Colonic mucosa (tissue), 4 donors: Measurements from ENCODE around the gene CUTA. TPM values are rescaled to one million over a fixed set of nuclear protein-coding genes. Genes with fewer than 3 reads are reported as not detected.

ENCODE experiments used
- DNase-seq: peaks from one replicate; pipeline ENCODE4 v3.0.0-alpha.2; 2020
- H3K27ac ChIP-seq: fragments of 200-600 bp; one replicate; pipeline ENCODE4 v1.8.0; 2021
- H3K27me3 ChIP-seq: fragments of 200-600 bp; one replicate; pipeline ENCODE4 v1.8.0; 2021
- H3K36me3 ChIP-seq: fragments of 200-600 bp; one replicate; pipeline ENCODE4 v1.8.0; 2021
- H3K4me1 ChIP-seq: fragments of 200-600 bp; one replicate; pipeline ENCODE4 v1.8.0; 2021; ENCODE audit warnings: mild to moderate bottlenecking
- H3K4me3 ChIP-seq: fragments of 200-600 bp; one replicate; pipeline ENCODE4 v1.8.0; 2021
- H3K9ac ChIP-seq, 2 donors: one replicate each; pipeline ENCODE4 v1.7.0; 2013; ENCODE audit warnings: control low read depth in 2 of 2, low read depth in 2 of 2, low read length in 2 of 2
- H3K9me3 ChIP-seq: fragments of 200-600 bp; one replicate; pipeline ENCODE4 v1.8.0; 2021
- CTCF ChIP-seq: fragments of 200-600 bp; IDR thresholded peaks from one replicate; pipeline ENCODE4 v1.8.0; 2022; ENCODE audit warnings: antibody characterized with exemption, mild to moderate bottlenecking
- intact Hi-C: fragments of 100-400 bp; cut with DNase I; formaldehyde crosslinking; loops from one replicate; pipeline ENCODE4 v1.14.1; 2022
- total RNA-seq, 2 donors: library from RNA; stranded (reverse); fragmentation: NEBNext Ultra II Directional in 1 of 2; extraction: Animal tissue kit (Norgen Biotek cat#: 25700) in 1 of 2; gene quantifications; one replicate each; pipeline ENCODE4 v1.2.1, GENCODE V29; 2021
- donor health status: healthy.
- donor health status: DM: no; HTN: no; CAD: no.
- donor health status: DM: no; HTN: no; CAD: no.

CUTA gene
- total RNA-seq, 2 donors from 2014 or later = 145 to 172 TPM

- H3K27ac ChIP-seq = peak overlapping the region; percentile 69
- no peaks in the 10 kb centered on the region for H3K9me3 ChIP-seq
- H3K4me3 ChIP-seq = peak overlapping the region; percentile 66
- peak overlapping the region; percentile 58 to 62 for H3K9ac ChIP-seq
- no peaks in the 10 kb centered on the region for H3K36me3 ChIP-seq
- DNase-seq = no peak
- H3K4me1 ChIP-seq = peaks cover 6% of the 10 kb centered on the region
- intact Hi-C loops = no loop called here
- H3K27me3 ChIP-seq = no peaks in the 10 kb centered on the region
- TF ChIP-seq CTCF = no peak
Observed at GRCh38 chr6:33391922-33392594, 25.8 kb downstream of the CUTA start.

DNA sequence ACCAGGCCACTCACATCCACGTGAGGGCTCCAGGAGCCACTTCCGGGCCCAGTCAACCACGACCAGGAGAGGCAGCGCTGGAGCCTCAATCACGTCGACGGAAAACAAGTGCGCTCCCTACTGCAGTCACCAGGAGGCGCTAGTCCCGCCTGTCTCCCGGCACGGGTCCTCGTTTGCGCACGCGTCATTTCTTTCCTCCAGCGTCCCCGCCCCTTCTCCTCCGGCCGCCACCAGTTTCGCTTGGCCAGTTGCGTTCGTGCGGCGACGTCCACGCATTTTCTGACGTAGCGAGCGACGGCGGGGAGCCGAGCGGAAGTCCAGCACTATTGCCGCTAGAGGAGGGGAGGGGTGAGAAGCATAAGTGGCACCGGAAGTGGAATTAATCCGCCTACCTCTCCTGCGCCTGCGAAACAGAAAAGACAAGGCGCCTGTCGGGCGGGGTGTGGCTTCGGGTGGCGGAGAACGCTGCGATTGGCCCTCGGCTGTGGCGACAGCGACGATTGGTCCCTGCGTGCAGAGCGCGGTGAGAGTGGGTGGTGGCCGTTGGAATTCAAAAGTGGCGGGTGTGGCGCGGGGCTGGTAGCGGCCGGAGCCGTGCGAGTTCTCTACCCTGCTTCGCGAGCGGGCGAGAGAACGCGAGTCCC, 26.5 kb downstream of the CUTA start, which contains the start of gene KIFC1:
Gene KIFC1, plus strand, starts transcription at position 546 of the 644 bp plus-strand sequence. CDS start 163 bp downstream, outside the sequence.
- Histone ChIP-seq H3K9ac (peak within 1 kb of the TSS; percentile 58 to 66), H3K27me3 (no peaks in the 10 kb centered on the region), H3K4me1 (peaks cover 6% of the 10 kb centered on the region), H3K4me3 (peak within 1 kb of the TSS; percentile 66), H3K9me3 (no peaks in the 10 kb centered on the region), H3K36me3 (no peaks in the 10 kb centered on the region), H3K27ac (peak within 1 kb of the TSS; percentile 86)
- TF ChIP-seq CTCF = peak; percentile 94
- intact Hi-C loops = no loop called here
- DNase-seq = peak; percentile 100

DNA sequence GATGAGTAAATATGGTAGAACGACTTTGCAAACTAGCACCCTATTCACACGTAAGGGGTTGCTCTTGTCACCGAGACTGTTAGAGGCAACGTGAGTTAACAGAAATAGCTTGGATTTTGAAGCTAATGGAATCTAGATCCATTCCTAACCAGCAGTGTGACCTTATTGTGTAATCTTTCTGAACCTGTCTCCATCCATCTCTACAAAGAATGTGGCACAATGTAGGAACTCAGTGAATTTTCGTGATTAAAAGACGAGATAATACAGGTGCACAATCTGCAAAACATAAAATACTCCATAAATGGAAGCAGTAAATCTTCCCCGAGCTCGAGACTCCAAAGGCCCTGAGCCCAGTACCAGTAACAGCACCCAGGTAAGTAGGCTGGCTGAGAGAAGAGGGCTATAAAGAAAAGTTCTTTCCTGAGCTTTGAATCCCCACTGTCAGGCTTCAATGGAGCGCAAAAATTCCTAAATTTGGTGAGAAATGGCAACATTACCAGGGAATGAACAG, 27.1 kb downstream of the CUTA start:
- no peak for DNase-seq
- H3K4me3 ChIP-seq = peak overlapping the region; percentile 66
- TF ChIP-seq CTCF = no peak
- H3K36me3 ChIP-seq = no peaks in the 10 kb centered on the region
- H3K27me3 ChIP-seq = no peaks in the 10 kb centered on the region
- no peaks in the 10 kb centered on the region for H3K9me3 ChIP-seq
- peak overlapping the region in 1 of 2 donors; percentile 66 for H3K9ac ChIP-seq
- peak overlapping the region; percentile 86 for H3K27ac ChIP-seq
- peaks cover 6% of the 10 kb centered on the region for H3K4me1 ChIP-seq
- intact Hi-C loops = no loop called here

DNA sequence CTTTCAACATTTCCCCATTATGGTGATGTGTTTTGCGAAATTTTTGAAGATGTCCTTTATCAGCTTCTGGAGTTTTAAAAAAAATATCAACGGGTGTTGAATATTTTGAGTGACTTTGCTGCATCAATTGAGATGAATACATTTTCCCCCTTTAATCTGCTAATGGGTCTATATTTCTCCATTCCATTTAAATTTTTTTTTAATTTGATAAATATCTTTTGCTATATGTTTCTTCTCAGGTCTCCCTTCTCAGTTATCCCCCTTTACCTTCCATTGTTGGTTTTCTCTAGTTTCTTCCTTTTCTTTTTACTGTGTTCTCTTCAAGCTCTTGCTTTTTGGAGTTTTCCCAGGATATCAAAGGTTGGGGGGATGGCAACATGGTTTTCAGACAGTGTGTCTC, 27.7 kb downstream of the CUTA start:
- Histone ChIP-seq H3K9ac (no peak overlapping the region), H3K27me3 (no peaks in the 10 kb centered on the region), H3K9me3 (no peaks in the 10 kb centered on the region), H3K4me3 (no peak overlapping the region), H3K36me3 (no peaks in the 10 kb centered on the region), H3K27ac (no peak overlapping the region), H3K4me1 (peaks cover 6% of the 10 kb centered on the region)
- no peak for DNase-seq
- intact Hi-C loops = no loop called here
- TF ChIP-seq CTCF = no peak

DNA sequence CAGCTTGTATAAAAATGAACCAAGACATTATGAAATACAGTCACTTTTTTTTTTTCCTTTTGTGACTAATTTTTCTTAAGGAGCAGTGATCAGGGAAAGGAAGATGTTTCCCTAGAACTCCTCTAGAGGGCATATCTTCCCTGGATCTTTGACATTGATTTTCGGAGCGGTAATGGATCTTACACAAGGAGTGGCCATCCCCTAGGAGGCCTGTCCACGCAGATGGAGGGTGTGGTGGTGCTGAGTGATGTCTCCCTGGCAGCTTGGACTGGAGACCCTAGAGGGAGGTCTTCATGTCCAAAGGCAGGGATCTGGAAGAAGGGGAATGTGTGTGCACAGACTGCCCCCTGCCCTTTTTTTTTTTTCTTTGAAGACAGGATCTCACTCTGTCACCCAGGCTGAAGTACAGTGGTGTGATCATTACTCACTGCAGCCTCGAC, 33.3 kb downstream of the CUTA start:
- intact Hi-C loops = no loop called here
- no peaks in the 10 kb centered on the region for H3K9me3 ChIP-seq
- H3K4me1 ChIP-seq = no peaks in the 10 kb centered on the region
- H3K36me3 ChIP-seq = no peaks in the 10 kb centered on the region
- no peak overlapping the region for H3K4me3 ChIP-seq
- peak; percentile 19 for TF ChIP-seq CTCF
- H3K27me3 ChIP-seq = no peaks in the 10 kb centered on the region
- no peak overlapping the region for H3K9ac ChIP-seq
- no peak for DNase-seq
- H3K27ac ChIP-seq = no peak overlapping the region
